KMS-11 (cell line): Measurements from ENCODE around the gene C9orf72.
A peak's percentile ranks its signal among the peaks of the same experiment; 100 is the strongest.

ENCODE experiments used
- H2AFZ ChIP-seq: fragments of 200-600 bp; sonication (generic); 2 replicates; pipeline ENCODE4 v1.6.1; 2016; ENCODE audit warnings: antibody characterized with exemption, mixed run types, low read depth
- H3K27ac ChIP-seq: fragments of 200-600 bp; sonication (generic); 2 replicates; pipeline ENCODE4 v1.6.1; 2016; ENCODE audit warnings: mild to moderate bottlenecking, mixed run types
- H3K27me3 ChIP-seq: fragments of 200-600 bp; sonication (generic); 2 replicates; pipeline ENCODE4 v1.6.1; 2017; ENCODE audit warnings: mild to moderate bottlenecking, low read depth, mixed run types, moderate library complexity; ENCODE audit not compliant: insufficient read depth
- H3K36me3 ChIP-seq: fragments of 200-600 bp; sonication (generic); 2 replicates; pipeline ENCODE4 v1.6.1; 2017; ENCODE audit warnings: mild to moderate bottlenecking, mixed run types; ENCODE audit not compliant: insufficient read depth
- H3K4me1 ChIP-seq: fragments of 200-600 bp; sonication (generic); 2 replicates; pipeline ENCODE4 v1.6.1; 2016; ENCODE audit warnings: mild to moderate bottlenecking, low read depth, mixed run types; ENCODE audit not compliant: poor library complexity, severe bottlenecking
- H3K4me2 ChIP-seq: fragments of 200-600 bp; sonication (generic); 2 replicates; pipeline ENCODE4 v1.7.0; 2016; ENCODE audit warnings: mild to moderate bottlenecking, mixed run types
- H3K4me3 ChIP-seq: fragments of 200-600 bp; sonication (generic); IDR thresholded peaks from 2 replicates; pipeline ENCODE4 v1.6.1; 2017; ENCODE audit warnings: low read depth, low read length, mixed read lengths; ENCODE audit not compliant: insufficient read depth
- H3K79me2 ChIP-seq: fragments of 200-600 bp; sonication (generic); 2 replicates; pipeline ENCODE4 v1.6.1; 2016; ENCODE audit warnings: low read depth, mixed run types; ENCODE audit not compliant: insufficient read depth
- H3K9ac ChIP-seq: fragments of 200-600 bp; sonication (generic); 2 replicates; pipeline ENCODE4 v1.6.1; 2016; ENCODE audit warnings: mild to moderate bottlenecking, mixed run types
- H4K20me1 ChIP-seq: fragments of 200-600 bp; sonication (generic); 2 replicates; pipeline ENCODE4 v1.6.1; 2016; ENCODE audit warnings: mild to moderate bottlenecking, mixed run types; ENCODE audit not compliant: insufficient read depth
- CTCF ChIP-seq: fragments of 200-600 bp; sonication (generic); conservative IDR thresholded peaks from 2 replicates; pipeline ENCODE4 v1.6.1; 2017; ENCODE audit warnings: low read depth, mild to moderate bottlenecking, antibody characterized with exemption, low read length, moderate library complexity, mixed read lengths

The C9orf72 gene

GRCh38 chr9:27533311-27533710, 40.0 kb downstream of the C9orf72 start:
- Histone ChIP-seq H3K4me2 (no peak overlapping the region), H2AFZ (no peak overlapping the region), H3K4me1 (no peaks in the 10 kb centered on the region), H3K36me3 (no peaks in the 10 kb centered on the region), H3K9ac (no peak overlapping the region), H3K27ac (no peak overlapping the region), H3K79me2 (no peaks in the 10 kb centered on the region), H4K20me1 (no peaks in the 10 kb centered on the region), H3K27me3 (no peaks in the 10 kb centered on the region; the same call in 1 of the 2 replicates), H3K4me3 (no peak overlapping the region)
- no peak for TF ChIP-seq CTCF

GRCh38 chr9:27532046-27532445, 41.2 kb downstream of the C9orf72 start:
- Histone ChIP-seq H2AFZ (no peak overlapping the region), H3K79me2 (no peaks in the 10 kb centered on the region), H3K9ac (no peak overlapping the region), H3K4me3 (no peak overlapping the region), H3K27me3 (peaks cover 2% of the 10 kb centered on the region; the same call in 1 of the 2 replicates), H3K4me1 (no peaks in the 10 kb centered on the region), H3K36me3 (no peaks in the 10 kb centered on the region), H3K27ac (no peak overlapping the region), H4K20me1 (no peaks in the 10 kb centered on the region), H3K4me2 (no peak overlapping the region)
- TF ChIP-seq CTCF = no peak

- Histone ChIP-seq H3K79me2 (no peaks in the 10 kb centered on the region), H4K20me1 (no peaks in the 10 kb centered on the region), H3K4me2 (no peak overlapping the region), H3K4me3 (no peak overlapping the region), H3K27me3 (peaks cover 2% of the 10 kb centered on the region; the same call in 1 of the 2 replicates), H3K4me1 (no peaks in the 10 kb centered on the region), H3K9ac (no peak overlapping the region), H2AFZ (no peak overlapping the region), H3K27ac (no peak overlapping the region), H3K36me3 (no peaks in the 10 kb centered on the region)
- TF ChIP-seq CTCF = no peak
Observed at GRCh38 chr9:27530915-27531755, 42.1 kb downstream of the C9orf72 start.

- peak within 1 kb of the TSS; percentile 82 for H3K4me2 ChIP-seq
- no peaks in the 10 kb centered on the region for H3K4me1 ChIP-seq
- no peak within 1 kb of the TSS for H3K4me3 ChIP-seq
- no peaks in the 10 kb centered on the region for H3K36me3 ChIP-seq
- H3K27ac ChIP-seq = no peak within 1 kb of the TSS
- peaks cover 2% of the 10 kb centered on the region; the same call in 1 of the 2 replicates for H3K27me3 ChIP-seq
- H3K9ac ChIP-seq = no peak within 1 kb of the TSS; the same call in 1 of the 2 replicates
- no peaks in the 10 kb centered on the region for H4K20me1 ChIP-seq
- peak; percentile 80 for TF ChIP-seq CTCF
- H3K79me2 ChIP-seq = no peaks in the 10 kb centered on the region
- peak within 1 kb of the TSS; percentile 85 for H2AFZ ChIP-seq
Observed at GRCh38 chr9:27529316-27530278, 43.7 kb downstream of the C9orf72 start, which contains the start of gene MOB3B. TSS of gene MOB3B (minus strand) at chr9:27529814. CDS start at chr9:27455550, 74,264 bp downstream.
